H1 (cell line): ENCODE results near the gene NUCB1. TPM values are rescaled to one million over a fixed set of nuclear protein-coding genes. Genes with fewer than 3 reads are reported as not detected.

Experiments
- FOSL1 ChIP-seq: IDR thresholded peaks from 2 replicates; pipeline ENCODE4 v1.6.1; 2011; ENCODE audit warnings: mild to moderate bottlenecking, low read depth, low read length, moderate library complexity; ENCODE audit not compliant: insufficient read depth
- HDAC2 ChIP-seq, 2 experiments: fragments of 300-600 bp in 1 of 2; sonication (generic) in 1 of 2; IDR thresholded peaks; 2 replicates each; pipeline ENCODE4 v1.6.1; 2011 to 2012; ENCODE audit warnings: low read depth in 2 of 2, low read length in 2 of 2, mild to moderate bottlenecking in 2 of 2, moderate library complexity in 2 of 2, borderline replicate concordance in 1 of 2, inconsistent platforms in 1 of 2
- HDAC6 ChIP-seq: IDR thresholded peaks from one replicate; pipeline ENCODE4 v1.7.1; 2012; ENCODE audit warnings: low read depth, mild to moderate bottlenecking, inconsistent platforms, low read length, moderate library complexity
- KDM5A ChIP-seq: fragments of 200-600 bp; IDR thresholded peaks from 2 replicates; pipeline ENCODE4 v1.7.1; 2012; ENCODE audit warnings: mild to moderate bottlenecking, low read length, inconsistent platforms, mixed read lengths
- SP4 ChIP-seq: IDR thresholded peaks from 2 replicates; pipeline ENCODE4 v1.6.1; 2012; ENCODE audit warnings: low read length, inconsistent platforms
- TEAD4 ChIP-seq: IDR thresholded peaks from 2 replicates; pipeline ENCODE4 v1.6.1; 2012; ENCODE audit warnings: low read depth, low read length, inconsistent platforms, mixed read lengths
- polyA plus RNA-seq, 7 experiments: library from polyadenylated mRNA; depleted of rRNA in 3 of 7; stranded (reverse) in 5 of 7; unstranded in 2 of 7; fragments of >200 nt in 5 of 7; fragments of 200-250 nt in 2 of 7; gene quantifications; 1 replicate in 5 of 7; 2 replicates in 1 of 7; 4 replicates in 1 of 7; pipeline versions ENCODE4 v1.2.1 to v1.2.3, GENCODE V29; 2011 to 2013; ENCODE audit warnings: missing spikeins in 2 of 7, mixed read lengths in 2 of 7
- total RNA-seq: library from RNA; stranded (reverse); fragmentation: NEBNext Ultra II Directional; extraction: Animal tissue kit (Norgen Biotek cat#: 25700); gene quantifications from 2 replicates; pipeline ENCODE4 v1.2.1, GENCODE V29; 2021
- TF ChIP-seq, protein P1 (sequence below): fragments of 300-600 bp; sonication (generic); IDR thresholded peaks from 2 replicates; pipeline ENCODE4 v1.7.1; 2012; ENCODE audit warnings: low read length, moderate library complexity, mild to moderate bottlenecking, inconsistent platforms; ENCODE audit not compliant: insufficient replicate concordance
- TF ChIP-seq, protein P2 (sequence below): IDR thresholded peaks from 2 replicates; pipeline ENCODE4 v1.6.1; 2011; ENCODE audit warnings: low read length, improper control_type of control experiment
- TF ChIP-seq, protein P3 (sequence below): IDR thresholded peaks from 2 replicates; pipeline ENCODE4 v1.6.1; 2011; ENCODE audit warnings: low read depth, mild to moderate bottlenecking, low read length; ENCODE audit not compliant: insufficient read depth

Gene NUCB1
- total and polyA plus RNA-seq, 2 of the 8 experiments (the other 6 are each of a cell fraction or from before 2014, with no cell fraction given) = 111 to 121 TPM

- TF ChIP-seq, protein P1, sequence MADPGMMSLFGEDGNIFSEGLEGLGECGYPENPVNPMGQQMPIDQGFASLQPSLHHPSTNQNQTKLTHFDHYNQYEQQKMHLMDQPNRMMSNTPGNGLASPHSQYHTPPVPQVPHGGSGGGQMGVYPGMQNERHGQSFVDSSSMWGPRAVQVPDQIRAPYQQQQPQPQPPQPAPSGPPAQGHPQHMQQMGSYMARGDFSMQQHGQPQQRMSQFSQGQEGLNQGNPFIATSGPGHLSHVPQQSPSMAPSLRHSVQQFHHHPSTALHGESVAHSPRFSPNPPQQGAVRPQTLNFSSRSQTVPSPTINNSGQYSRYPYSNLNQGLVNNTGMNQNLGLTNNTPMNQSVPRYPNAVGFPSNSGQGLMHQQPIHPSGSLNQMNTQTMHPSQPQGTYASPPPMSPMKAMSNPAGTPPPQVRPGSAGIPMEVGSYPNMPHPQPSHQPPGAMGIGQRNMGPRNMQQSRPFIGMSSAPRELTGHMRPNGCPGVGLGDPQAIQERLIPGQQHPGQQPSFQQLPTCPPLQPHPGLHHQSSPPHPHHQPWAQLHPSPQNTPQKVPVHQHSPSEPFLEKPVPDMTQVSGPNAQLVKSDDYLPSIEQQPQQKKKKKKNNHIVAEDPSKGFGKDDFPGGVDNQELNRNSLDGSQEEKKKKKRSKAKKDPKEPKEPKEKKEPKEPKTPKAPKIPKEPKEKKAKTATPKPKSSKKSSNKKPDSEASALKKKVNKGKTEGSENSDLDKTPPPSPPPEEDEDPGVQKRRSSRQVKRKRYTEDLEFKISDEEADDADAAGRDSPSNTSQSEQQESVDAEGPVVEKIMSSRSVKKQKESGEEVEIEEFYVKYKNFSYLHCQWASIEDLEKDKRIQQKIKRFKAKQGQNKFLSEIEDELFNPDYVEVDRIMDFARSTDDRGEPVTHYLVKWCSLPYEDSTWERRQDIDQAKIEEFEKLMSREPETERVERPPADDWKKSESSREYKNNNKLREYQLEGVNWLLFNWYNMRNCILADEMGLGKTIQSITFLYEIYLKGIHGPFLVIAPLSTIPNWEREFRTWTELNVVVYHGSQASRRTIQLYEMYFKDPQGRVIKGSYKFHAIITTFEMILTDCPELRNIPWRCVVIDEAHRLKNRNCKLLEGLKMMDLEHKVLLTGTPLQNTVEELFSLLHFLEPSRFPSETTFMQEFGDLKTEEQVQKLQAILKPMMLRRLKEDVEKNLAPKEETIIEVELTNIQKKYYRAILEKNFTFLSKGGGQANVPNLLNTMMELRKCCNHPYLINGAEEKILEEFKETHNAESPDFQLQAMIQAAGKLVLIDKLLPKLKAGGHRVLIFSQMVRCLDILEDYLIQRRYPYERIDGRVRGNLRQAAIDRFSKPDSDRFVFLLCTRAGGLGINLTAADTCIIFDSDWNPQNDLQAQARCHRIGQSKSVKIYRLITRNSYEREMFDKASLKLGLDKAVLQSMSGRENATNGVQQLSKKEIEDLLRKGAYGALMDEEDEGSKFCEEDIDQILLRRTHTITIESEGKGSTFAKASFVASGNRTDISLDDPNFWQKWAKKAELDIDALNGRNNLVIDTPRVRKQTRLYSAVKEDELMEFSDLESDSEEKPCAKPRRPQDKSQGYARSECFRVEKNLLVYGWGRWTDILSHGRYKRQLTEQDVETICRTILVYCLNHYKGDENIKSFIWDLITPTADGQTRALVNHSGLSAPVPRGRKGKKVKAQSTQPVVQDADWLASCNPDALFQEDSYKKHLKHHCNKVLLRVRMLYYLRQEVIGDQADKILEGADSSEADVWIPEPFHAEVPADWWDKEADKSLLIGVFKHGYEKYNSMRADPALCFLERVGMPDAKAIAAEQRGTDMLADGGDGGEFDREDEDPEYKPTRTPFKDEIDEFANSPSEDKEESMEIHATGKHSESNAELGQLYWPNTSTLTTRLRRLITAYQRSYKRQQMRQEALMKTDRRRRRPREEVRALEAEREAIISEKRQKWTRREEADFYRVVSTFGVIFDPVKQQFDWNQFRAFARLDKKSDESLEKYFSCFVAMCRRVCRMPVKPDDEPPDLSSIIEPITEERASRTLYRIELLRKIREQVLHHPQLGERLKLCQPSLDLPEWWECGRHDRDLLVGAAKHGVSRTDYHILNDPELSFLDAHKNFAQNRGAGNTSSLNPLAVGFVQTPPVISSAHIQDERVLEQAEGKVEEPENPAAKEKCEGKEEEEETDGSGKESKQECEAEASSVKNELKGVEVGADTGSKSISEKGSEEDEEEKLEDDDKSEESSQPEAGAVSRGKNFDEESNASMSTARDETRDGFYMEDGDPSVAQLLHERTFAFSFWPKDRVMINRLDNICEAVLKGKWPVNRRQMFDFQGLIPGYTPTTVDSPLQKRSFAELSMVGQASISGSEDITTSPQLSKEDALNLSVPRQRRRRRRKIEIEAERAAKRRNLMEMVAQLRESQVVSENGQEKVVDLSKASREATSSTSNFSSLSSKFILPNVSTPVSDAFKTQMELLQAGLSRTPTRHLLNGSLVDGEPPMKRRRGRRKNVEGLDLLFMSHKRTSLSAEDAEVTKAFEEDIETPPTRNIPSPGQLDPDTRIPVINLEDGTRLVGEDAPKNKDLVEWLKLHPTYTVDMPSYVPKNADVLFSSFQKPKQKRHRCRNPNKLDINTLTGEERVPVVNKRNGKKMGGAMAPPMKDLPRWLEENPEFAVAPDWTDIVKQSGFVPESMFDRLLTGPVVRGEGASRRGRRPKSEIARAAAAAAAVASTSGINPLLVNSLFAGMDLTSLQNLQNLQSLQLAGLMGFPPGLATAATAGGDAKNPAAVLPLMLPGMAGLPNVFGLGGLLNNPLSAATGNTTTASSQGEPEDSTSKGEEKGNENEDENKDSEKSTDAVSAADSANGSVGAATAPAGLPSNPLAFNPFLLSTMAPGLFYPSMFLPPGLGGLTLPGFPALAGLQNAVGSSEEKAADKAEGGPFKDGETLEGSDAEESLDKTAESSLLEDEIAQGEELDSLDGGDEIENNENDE = no peak
- TF ChIP-seq HDAC2 (IDR thresholded peaks at IDR 0.05; ENCODE audit: borderline replicate concordance in 1 of 2, low read depth in 2 of 2, low read length in 2 of 2) (no peak), SP4 (no peak), FOSL1 (no peak), HDAC6 (no peak), TEAD4 (no peak), KDM5A (no peak)
- TF ChIP-seq, protein P2, sequence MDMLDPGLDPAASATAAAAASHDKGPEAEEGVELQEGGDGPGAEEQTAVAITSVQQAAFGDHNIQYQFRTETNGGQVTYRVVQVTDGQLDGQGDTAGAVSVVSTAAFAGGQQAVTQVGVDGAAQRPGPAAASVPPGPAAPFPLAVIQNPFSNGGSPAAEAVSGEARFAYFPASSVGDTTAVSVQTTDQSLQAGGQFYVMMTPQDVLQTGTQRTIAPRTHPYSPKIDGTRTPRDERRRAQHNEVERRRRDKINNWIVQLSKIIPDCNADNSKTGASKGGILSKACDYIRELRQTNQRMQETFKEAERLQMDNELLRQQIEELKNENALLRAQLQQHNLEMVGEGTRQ = no peak
- TF ChIP-seq, protein P3, sequence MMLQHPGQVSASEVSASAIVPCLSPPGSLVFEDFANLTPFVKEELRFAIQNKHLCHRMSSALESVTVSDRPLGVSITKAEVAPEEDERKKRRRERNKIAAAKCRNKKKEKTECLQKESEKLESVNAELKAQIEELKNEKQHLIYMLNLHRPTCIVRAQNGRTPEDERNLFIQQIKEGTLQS = no peak
Measured at GRCh38 chr19:48870048-48870447, 30.1 kb upstream of the NUCB1 start (continued).
